H1 (cell line): ENCODE data around the gene TSPEAR. TPM values are rescaled to one million over a fixed set of nuclear protein-coding genes. Genes with fewer than 3 reads are reported as not detected.

Experiments
- polyA plus RNA-seq, 7 experiments: library from polyadenylated mRNA; depleted of rRNA in 3 of 7; stranded (reverse) in 5 of 7; unstranded in 2 of 7; fragments of >200 nt in 5 of 7; fragments of 200-250 nt in 2 of 7; gene quantifications; 1 replicate in 5 of 7; 2 replicates in 1 of 7; 4 replicates in 1 of 7; pipeline versions ENCODE4 v1.2.1 to v1.2.3, GENCODE V29; 2011 to 2013; ENCODE audit warnings: missing spikeins in 2 of 7, mixed read lengths in 2 of 7
- total RNA-seq: library from RNA; stranded (reverse); fragmentation: NEBNext Ultra II Directional; extraction: Animal tissue kit (Norgen Biotek cat#: 25700); gene quantifications from 2 replicates; pipeline ENCODE4 v1.2.1, GENCODE V29; 2021
- TF ChIP-seq, protein P1 (sequence below): fragments of 300-600 bp; sonication (generic); IDR thresholded peaks from 2 replicates; pipeline ENCODE4 v1.7.1; 2012; ENCODE audit warnings: low read length, moderate library complexity, mild to moderate bottlenecking, inconsistent platforms; ENCODE audit not compliant: insufficient replicate concordance
- TF ChIP-seq, protein P2 (sequence below): IDR thresholded peaks from 2 replicates; pipeline ENCODE4 v1.6.1; 2012; ENCODE audit warnings: inconsistent platforms

TSPEAR gene
- total and polyA plus RNA-seq, 2 of the 8 experiments (the other 6 are each of a cell fraction or from before 2014, with no cell fraction given) = 0.58 to 0.89 TPM

DNA sequence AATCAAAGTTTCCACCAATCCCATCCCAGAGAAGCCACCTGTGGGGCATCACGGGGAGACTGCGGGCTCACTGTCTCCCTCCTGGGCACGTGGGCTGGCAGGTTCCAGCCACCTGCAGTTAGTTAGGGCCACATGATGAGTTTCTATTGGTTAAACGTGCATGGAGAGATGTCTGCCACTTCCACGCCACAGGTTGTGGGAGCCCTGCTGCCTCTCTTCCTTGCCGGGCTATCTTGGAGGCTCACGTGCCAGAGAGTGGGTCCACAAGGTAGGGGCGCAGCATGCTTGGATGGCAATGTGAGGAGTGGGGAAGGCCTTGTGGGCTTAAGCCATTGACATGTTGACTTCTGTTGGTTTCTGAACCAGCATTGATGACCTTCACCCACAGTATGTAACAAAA lies 107.5 kb downstream of the TSPEAR start (continued):
- TF ChIP-seq, protein P1, sequence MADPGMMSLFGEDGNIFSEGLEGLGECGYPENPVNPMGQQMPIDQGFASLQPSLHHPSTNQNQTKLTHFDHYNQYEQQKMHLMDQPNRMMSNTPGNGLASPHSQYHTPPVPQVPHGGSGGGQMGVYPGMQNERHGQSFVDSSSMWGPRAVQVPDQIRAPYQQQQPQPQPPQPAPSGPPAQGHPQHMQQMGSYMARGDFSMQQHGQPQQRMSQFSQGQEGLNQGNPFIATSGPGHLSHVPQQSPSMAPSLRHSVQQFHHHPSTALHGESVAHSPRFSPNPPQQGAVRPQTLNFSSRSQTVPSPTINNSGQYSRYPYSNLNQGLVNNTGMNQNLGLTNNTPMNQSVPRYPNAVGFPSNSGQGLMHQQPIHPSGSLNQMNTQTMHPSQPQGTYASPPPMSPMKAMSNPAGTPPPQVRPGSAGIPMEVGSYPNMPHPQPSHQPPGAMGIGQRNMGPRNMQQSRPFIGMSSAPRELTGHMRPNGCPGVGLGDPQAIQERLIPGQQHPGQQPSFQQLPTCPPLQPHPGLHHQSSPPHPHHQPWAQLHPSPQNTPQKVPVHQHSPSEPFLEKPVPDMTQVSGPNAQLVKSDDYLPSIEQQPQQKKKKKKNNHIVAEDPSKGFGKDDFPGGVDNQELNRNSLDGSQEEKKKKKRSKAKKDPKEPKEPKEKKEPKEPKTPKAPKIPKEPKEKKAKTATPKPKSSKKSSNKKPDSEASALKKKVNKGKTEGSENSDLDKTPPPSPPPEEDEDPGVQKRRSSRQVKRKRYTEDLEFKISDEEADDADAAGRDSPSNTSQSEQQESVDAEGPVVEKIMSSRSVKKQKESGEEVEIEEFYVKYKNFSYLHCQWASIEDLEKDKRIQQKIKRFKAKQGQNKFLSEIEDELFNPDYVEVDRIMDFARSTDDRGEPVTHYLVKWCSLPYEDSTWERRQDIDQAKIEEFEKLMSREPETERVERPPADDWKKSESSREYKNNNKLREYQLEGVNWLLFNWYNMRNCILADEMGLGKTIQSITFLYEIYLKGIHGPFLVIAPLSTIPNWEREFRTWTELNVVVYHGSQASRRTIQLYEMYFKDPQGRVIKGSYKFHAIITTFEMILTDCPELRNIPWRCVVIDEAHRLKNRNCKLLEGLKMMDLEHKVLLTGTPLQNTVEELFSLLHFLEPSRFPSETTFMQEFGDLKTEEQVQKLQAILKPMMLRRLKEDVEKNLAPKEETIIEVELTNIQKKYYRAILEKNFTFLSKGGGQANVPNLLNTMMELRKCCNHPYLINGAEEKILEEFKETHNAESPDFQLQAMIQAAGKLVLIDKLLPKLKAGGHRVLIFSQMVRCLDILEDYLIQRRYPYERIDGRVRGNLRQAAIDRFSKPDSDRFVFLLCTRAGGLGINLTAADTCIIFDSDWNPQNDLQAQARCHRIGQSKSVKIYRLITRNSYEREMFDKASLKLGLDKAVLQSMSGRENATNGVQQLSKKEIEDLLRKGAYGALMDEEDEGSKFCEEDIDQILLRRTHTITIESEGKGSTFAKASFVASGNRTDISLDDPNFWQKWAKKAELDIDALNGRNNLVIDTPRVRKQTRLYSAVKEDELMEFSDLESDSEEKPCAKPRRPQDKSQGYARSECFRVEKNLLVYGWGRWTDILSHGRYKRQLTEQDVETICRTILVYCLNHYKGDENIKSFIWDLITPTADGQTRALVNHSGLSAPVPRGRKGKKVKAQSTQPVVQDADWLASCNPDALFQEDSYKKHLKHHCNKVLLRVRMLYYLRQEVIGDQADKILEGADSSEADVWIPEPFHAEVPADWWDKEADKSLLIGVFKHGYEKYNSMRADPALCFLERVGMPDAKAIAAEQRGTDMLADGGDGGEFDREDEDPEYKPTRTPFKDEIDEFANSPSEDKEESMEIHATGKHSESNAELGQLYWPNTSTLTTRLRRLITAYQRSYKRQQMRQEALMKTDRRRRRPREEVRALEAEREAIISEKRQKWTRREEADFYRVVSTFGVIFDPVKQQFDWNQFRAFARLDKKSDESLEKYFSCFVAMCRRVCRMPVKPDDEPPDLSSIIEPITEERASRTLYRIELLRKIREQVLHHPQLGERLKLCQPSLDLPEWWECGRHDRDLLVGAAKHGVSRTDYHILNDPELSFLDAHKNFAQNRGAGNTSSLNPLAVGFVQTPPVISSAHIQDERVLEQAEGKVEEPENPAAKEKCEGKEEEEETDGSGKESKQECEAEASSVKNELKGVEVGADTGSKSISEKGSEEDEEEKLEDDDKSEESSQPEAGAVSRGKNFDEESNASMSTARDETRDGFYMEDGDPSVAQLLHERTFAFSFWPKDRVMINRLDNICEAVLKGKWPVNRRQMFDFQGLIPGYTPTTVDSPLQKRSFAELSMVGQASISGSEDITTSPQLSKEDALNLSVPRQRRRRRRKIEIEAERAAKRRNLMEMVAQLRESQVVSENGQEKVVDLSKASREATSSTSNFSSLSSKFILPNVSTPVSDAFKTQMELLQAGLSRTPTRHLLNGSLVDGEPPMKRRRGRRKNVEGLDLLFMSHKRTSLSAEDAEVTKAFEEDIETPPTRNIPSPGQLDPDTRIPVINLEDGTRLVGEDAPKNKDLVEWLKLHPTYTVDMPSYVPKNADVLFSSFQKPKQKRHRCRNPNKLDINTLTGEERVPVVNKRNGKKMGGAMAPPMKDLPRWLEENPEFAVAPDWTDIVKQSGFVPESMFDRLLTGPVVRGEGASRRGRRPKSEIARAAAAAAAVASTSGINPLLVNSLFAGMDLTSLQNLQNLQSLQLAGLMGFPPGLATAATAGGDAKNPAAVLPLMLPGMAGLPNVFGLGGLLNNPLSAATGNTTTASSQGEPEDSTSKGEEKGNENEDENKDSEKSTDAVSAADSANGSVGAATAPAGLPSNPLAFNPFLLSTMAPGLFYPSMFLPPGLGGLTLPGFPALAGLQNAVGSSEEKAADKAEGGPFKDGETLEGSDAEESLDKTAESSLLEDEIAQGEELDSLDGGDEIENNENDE = no peak
- TF ChIP-seq, protein P2, sequence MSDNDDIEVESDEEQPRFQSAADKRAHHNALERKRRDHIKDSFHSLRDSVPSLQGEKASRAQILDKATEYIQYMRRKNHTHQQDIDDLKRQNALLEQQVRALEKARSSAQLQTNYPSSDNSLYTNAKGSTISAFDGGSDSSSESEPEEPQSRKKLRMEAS = no peak
